ENCODE data around the gene RBMS3. TPM values are rescaled to one million over a fixed set of nuclear protein-coding genes. Genes with fewer than 3 reads are reported as not detected.

Gene RBMS3
- total RNA-seq, 2 donors from 2014 or later: 2.8 to 9.6 TPM

DNA sequence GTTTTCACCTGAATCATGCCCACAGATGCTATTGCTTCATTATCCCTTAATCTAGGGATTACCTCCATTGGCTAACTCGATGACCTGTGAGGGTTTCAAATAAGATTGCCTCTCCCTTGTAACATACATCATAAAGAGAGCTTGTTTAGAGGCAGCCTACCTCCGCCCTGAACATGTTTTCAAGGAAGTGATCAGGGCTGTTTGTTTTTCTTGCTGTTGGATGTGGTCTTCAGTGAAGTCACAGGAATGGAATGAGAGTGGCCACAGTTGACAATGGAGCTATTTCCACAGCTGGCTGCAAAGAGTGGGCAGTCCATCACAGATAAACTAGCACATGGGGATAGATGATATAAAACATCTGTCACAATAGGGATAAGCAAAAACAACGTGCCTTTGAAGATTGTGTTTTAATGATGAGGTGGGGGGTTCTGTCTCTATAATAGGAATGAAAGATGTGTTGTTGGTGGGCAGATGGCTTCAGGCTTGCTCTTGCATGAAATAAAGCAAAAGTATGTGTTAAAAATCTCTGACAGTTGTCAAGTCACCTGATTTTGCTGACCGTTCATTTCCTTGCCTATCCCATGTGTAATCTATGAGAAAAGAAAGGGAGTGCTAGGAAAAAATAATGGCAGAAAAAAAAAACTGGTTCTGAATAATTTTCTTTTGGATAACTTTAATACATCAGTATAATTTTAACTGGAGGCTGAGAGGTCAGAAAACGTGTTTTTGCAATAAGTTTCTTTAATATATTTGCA lies 642.3 kb downstream of the RBMS3 start:
- H3K4me1 ChIP-seq: no peaks in the 10 kb centered on the region
- no peak overlapping the region for H3K27ac ChIP-seq
- H3K36me3 ChIP-seq: no peaks in the 10 kb centered on the region
- TF ChIP-seq, protein P1, sequence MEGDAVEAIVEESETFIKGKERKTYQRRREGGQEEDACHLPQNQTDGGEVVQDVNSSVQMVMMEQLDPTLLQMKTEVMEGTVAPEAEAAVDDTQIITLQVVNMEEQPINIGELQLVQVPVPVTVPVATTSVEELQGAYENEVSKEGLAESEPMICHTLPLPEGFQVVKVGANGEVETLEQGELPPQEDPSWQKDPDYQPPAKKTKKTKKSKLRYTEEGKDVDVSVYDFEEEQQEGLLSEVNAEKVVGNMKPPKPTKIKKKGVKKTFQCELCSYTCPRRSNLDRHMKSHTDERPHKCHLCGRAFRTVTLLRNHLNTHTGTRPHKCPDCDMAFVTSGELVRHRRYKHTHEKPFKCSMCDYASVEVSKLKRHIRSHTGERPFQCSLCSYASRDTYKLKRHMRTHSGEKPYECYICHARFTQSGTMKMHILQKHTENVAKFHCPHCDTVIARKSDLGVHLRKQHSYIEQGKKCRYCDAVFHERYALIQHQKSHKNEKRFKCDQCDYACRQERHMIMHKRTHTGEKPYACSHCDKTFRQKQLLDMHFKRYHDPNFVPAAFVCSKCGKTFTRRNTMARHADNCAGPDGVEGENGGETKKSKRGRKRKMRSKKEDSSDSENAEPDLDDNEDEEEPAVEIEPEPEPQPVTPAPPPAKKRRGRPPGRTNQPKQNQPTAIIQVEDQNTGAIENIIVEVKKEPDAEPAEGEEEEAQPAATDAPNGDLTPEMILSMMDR (IDR thresholded peaks at IDR 0.05): no peak
- no peak overlapping the region for H3K4me3 ChIP-seq
- intact Hi-C loops (cut with DNase I): no loop called here
- H3K27me3 ChIP-seq: no peaks in the 10 kb centered on the region
- no peak for DNase-seq
- no peaks in the 10 kb centered on the region for H3K9me3 ChIP-seq
- H3K9ac ChIP-seq (ENCODE audit: low read depth in 2 of 2, low read length in 2 of 2): no peak overlapping the region

DNA sequence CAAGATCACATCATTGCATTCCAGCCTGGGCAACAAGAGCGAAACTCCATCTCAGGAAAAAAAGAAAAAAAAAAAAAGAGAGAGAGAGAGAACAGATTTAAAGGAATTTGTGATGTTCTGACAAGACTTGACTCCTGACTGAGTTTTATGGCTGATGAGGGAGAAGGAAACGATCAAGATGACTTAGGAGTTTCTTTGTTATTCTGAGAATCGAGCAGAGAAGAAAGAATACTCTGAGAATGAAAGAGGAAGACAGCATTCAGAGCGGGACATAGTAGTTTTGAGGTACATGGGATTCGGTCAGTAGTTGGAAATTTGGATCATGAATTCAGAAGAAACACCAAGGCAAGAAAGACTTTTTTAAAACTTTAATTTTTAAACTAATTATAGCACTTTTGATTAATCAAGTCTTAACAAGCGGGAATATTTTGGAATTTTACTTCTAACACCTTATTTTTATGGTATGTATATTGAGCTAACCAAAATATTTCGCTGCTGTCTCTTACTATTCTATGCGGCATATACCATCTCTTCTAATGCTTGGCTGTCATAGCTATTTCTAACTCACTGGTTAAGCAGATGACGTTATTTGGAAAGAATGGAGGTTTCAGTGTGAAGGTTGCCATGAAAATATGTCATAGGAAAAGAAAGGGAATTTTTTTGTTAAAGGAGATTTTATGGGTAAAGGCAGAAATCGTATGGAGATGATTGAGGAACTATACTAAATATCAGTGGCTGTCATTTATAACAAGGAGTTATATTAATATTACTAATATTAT lies 644.1 kb downstream of the RBMS3 start:
- Histone ChIP-seq H3K36me3 (no peaks in the 10 kb centered on the region), H3K27me3 (no peaks in the 10 kb centered on the region), H3K4me1 (no peaks in the 10 kb centered on the region), H3K9me3 (no peaks in the 10 kb centered on the region), H3K4me3 (no peak overlapping the region), H3K27ac (no peak overlapping the region), H3K9ac (ENCODE audit: low read depth in 2 of 2, low read length in 2 of 2) (no peak overlapping the region)
- no peak for DNase-seq
- TF ChIP-seq, protein P1 (IDR thresholded peaks at IDR 0.05): no peak
- intact Hi-C loops (cut with DNase I): no loop called here

DNA sequence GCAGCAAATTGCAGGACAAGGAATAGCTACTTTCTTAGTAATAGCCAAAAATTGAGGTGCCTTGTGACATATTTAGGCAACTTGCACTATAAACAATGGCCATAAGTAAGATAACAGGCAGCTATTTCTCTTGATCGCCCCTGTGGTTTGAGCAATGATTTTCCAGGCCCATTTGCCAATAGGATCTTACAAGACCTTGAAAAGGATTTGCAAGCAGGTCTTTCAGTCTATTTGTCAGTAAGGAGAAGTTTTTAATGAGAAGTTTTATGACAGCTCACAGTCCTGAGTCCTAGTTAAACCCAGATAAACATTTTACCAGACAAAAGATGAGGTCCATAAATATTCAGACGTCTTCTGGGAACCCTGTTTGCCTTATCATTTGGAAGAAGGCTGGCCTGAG lies 645.5 kb downstream of the RBMS3 start:
- Histone ChIP-seq H3K27ac (no peak overlapping the region), H3K9ac (ENCODE audit: low read depth in 2 of 2, low read length in 2 of 2) (no peak overlapping the region), H3K9me3 (no peaks in the 10 kb centered on the region), H3K36me3 (no peaks in the 10 kb centered on the region), H3K27me3 (no peaks in the 10 kb centered on the region), H3K4me3 (no peak overlapping the region), H3K4me1 (no peaks in the 10 kb centered on the region)
- no peak for DNase-seq
- intact Hi-C loops (cut with DNase I): no loop called here
- TF ChIP-seq, protein P1 (IDR thresholded peaks at IDR 0.05): no peak

DNA sequence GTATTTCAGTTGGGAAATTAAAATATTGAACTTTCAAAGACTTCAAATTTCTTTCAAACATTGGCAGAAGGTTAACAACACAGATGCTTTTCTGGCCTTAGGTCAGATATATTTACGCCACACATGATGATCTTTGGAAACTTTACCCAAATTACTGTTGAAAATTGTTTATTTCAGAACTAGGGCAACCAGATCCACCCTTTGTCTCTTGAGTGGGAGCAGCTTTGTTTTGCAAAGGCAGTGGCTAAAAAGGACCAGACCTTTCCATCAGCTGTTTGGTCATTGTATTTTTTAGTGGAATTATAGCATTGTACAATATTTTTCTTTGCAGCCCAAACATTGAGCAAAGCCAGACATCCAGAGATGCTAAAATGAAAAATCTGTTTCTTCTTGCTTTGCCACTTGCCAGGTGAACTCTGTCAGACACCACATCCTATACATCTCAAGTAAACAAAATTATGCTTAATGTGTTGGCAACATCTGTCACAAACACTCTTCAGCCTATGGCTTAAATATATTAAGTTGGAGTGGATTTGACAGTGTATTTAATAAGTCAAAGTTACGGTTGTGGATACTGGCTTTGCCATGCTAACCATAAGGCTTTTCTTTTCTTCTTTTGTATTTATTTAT lies 651.9 kb downstream of the RBMS3 start:
- no peaks in the 10 kb centered on the region for H3K36me3 ChIP-seq
- no peaks in the 10 kb centered on the region for H3K4me1 ChIP-seq
- TF ChIP-seq, protein P1 (IDR thresholded peaks at IDR 0.05): no peak
- H3K27ac ChIP-seq: no peak overlapping the region
- intact Hi-C loops (cut with DNase I): no loop called here
- no peak overlapping the region for H3K4me3 ChIP-seq
- H3K9me3 ChIP-seq: no peaks in the 10 kb centered on the region
- H3K27me3 ChIP-seq: no peaks in the 10 kb centered on the region
- H3K9ac ChIP-seq (ENCODE audit: low read depth in 2 of 2, low read length in 2 of 2): no peak overlapping the region
- no peak for DNase-seq

DNA sequence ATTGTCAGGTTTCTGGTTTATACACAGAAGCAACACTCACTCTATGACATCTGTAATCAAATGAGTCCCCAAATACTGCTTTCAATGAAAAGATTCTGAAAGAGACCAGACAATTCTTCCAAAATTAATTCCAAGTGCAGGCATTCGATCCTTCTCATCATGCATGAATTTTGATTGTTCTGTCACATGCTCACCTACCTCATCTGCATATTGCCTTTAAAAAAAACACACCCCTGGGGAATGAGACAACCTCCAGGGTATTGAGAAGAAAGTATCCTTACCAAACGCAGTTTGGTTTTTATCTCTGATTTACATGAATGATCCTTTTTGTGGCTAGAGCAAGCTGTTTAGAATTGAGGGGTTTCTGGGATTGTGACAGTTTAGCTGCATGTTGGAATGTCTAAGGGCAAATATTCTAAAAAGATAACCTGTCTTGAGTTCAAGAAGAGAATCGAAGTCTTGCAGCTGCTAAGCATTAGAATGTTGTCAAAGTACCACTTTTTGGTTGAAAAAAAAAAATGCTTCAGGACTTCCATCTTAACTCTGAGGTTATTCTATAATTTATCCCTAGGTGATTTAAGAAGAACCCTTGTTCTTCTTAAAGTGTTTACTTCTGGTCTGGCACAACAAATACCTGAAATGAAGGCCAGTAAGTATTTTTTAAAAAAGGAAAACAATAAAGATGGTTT lies 653.1 kb downstream of the RBMS3 start:
- Histone ChIP-seq H3K27me3 (no peaks in the 10 kb centered on the region), H3K9ac (ENCODE audit: low read depth in 2 of 2, low read length in 2 of 2) (no peak overlapping the region), H3K36me3 (no peaks in the 10 kb centered on the region), H3K9me3 (no peaks in the 10 kb centered on the region), H3K4me1 (no peaks in the 10 kb centered on the region), H3K27ac (no peak overlapping the region), H3K4me3 (no peak overlapping the region)
- TF ChIP-seq, protein P1 (IDR thresholded peaks at IDR 0.05): no peak
- intact Hi-C loops (cut with DNase I): no loop called here
- DNase-seq: no peak

Data from colonic mucosa (tissue), 4 donors.